D721Med (cell line): ENCODE measurements around the gene H1-8.

Source experiments
- DNase-seq: peaks from one replicate; pipeline ENCODE4 v3.0.0; 2011; ENCODE audit warnings: low spot score; ENCODE audit not compliant: insufficient read length
- FAIRE-seq: peaks from 2 replicates; lab custom pipeline; 2011; peaks lifted over from hg19 to GRCh38; lab: Jason Lieb, UNC
- CTCF ChIP-seq: IDR thresholded peaks from 2 replicates; pipeline ENCODE4 v1.5.1; 2012; ENCODE audit warnings: mild to moderate bottlenecking, control low read depth; ENCODE audit not compliant: insufficient read depth; ENCODE audit errors: missing control alignments

H1-8 gene

GRCh38 chr3:129562803-129563202, 19.8 kb downstream of the H1-8 start:
- FAIRE-seq (no peak), DNase-seq (no peak)
- TF ChIP-seq CTCF, result no peak

GRCh38 chr3:129563332-129563731, 20.4 kb downstream of the H1-8 start:
- FAIRE-seq, result no peak
- no peak for TF ChIP-seq CTCF
- no peak for DNase-seq

GRCh38 chr3:129563850-129564535, 21.0 kb downstream of the H1-8 start:
- no peak for DNase-seq
- TF ChIP-seq CTCF, result no peak
- no peak for FAIRE-seq

GRCh38 chr3:129564981-129565644, 22.1 kb downstream of the H1-8 start:
- no peak for DNase-seq
- no peak for TF ChIP-seq CTCF
- no peak for FAIRE-seq

- TF ChIP-seq CTCF, result no peak
- no peak for DNase-seq
- FAIRE-seq, result no peak
Measured at GRCh38 chr3:129565902-129566301, 22.9 kb downstream of the H1-8 start.

- DNase-seq (no peak), FAIRE-seq (no peak)
- no peak for TF ChIP-seq CTCF
Measured at GRCh38 chr3:129567176-129567705, 24.3 kb downstream of the H1-8 start.

- no peak for TF ChIP-seq CTCF
- no peak for FAIRE-seq
- no peak for DNase-seq
Measured at GRCh38 chr3:129567939-129568338, 25.0 kb downstream of the H1-8 start.
